K562 treated with DMSO at 1 percent for 24 hours (cell line): Measurements from ENCODE around the gene USH1C. TPM values are rescaled to one million over a fixed set of nuclear protein-coding genes. Genes with fewer than 3 reads are reported as not detected.

ENCODE experiments used
- total RNA-seq: library from RNA; unstranded; fragments of 300-600 nt; gene quantifications from 2 replicates; pipeline ENCODE4 v1.2.3, GENCODE V29; 2022; ENCODE audit warnings: low read depth; ENCODE audit not compliant: insufficient read depth

Gene USH1C
- not detected in 2 replicates for total RNA-seq

GRCh38 chr11:17544181-17544622, at the start of gene USH1C:
Gene USH1C, minus strand, starts transcription at chr11:17544416. Its CDS starts 109 bp downstream, at chr11:17544307.

GRCh38 chr11:17547051-17547577, 2.9 kb upstream of the USH1C start, which contains the start of gene OTOG:
Gene OTOG, plus strand, starts transcription at chr11:17547259. Its CDS starts 114 bp downstream, at chr11:17547373.

GRCh38 chr11:17476317-17477083, 67.7 kb downstream of the USH1C start, which contains the start of gene ABCC8:
Gene ABCC8, minus strand, starts transcription at chr11:17476845. Its CDS starts 69 bp downstream, at chr11:17476776.

Other genes with a start within 250 kb of the USH1C start
- 4.6 and 5.5 TPM in 2 replicates for gene NCR3LG1, start 192.6 kb downstream of the USH1C start, total RNA-seq
- 2.3 and 2.5 TPM in 2 replicates for gene KCNJ11, start 155.8 kb downstream of the USH1C start, total RNA-seq
- 0.32 TPM in 1 of 2 replicates, not detected in the other for gene ABCC8, start 67.6 kb downstream of the USH1C start, total RNA-seq
- gene OTOG, start 2.8 kb upstream of the USH1C start, total RNA-seq = not detected in 2 replicates
- not detected in 2 replicates for gene MYOD1, start 175.2 kb upstream of the USH1C start, total RNA-seq
- not detected in 2 replicates for gene KCNC1, start 190.4 kb upstream of the USH1C start, total RNA-seq